Central memory CD4-positive, alpha-beta T cell (primary cell): ENCODE results near the gene NFIX.

Source experiments
- DNase-seq: peaks from one replicate; pipeline ENCODE4 v3.0.0; 2022

The NFIX gene

DNA sequence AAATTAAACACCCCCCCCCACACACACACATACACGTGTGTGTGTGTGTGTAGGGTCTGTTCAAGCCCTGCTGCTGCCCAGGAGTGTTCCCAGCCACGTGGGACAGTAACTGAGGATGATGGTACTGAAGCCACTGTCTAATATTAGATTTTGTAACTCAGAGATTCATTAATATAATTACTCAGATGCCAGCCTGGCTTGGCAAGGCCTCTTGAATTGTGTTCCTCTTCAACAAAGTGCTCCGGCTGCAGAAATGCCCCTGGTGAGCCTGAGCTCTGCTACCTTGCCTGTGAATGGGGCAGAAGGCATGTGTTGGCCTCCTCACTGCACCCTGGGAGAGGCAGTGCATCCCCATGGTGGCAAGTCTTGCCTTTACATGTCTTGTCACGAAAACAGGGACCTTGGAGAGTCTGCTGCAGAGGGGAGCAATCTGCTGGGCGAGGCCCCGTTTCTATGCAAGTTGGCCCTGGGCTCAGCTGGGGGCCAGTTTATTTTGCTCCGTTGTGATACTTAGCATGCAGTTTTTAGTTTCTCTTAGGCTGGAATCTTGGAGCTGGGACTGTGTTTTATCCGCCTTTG, 44.0 kb downstream of the NFIX start:
- DNase-seq = no peak

GRCh38 chr19:13040232-13040947, 45.1 kb downstream of the NFIX start:
- DNase-seq = no peak

DNA sequence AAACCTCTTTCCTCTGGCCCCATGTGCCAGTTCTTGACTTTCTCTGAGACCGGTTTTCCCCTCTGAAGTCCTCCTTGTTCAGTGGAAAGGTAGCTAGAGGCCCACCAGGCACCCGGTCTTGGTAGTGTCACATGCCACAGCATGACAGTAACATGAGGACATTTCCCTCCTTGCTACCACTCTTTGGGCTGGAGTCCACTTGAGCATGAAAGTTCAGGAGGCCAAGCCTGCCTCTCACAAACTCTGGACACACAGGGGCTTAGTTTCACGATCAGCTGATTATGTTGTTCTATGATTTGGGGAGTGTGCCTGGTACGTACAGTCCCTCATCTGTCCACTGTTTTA, 45.6 kb downstream of the NFIX start:
- no peak for DNase-seq

- no peak for DNase-seq
These were observed 47.3 kb downstream of the NFIX start for GRCh38 chr19:13042443-13043130.

DNA sequence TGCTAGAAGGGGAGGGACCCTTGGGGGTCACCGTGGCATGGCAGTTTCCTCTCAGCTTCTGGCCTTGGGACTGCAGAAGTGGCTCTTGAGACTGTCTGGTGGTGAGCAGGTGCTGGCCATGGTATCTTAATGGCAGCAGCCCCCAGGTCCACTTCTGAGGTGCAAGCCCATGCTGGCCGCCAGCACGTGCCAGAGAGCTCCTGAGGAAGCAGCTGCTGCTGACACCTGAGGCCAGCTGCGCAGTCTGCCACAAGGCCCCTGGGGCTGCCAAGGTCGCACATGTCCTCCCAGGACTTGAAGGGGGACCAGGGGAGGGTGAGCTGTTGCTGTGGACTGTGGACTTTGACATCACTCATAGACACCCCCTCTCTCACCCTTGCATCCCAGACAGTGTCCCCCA, 48.0 kb downstream of the NFIX start:
- no peak for DNase-seq

GRCh38 chr19:13044231-13044836, 49.1 kb downstream of the NFIX start:
- no peak for DNase-seq

GRCh38 chr19:13045812-13046211, 50.5 kb downstream of the NFIX start:
- DNase-seq = no peak

GRCh38 chr19:13047374-13047773, 52.1 kb downstream of the NFIX start:
- DNase-seq = no peak

- no peak for DNase-seq
These were observed 55.0 kb downstream of the NFIX start for GRCh38 chr19:13050274-13050673.

GRCh38 chr19:13051557-13052165, 56.4 kb downstream of the NFIX start:
- no peak for DNase-seq

GRCh38 chr19:13052447-13053175, 57.3 kb downstream of the NFIX start:
- DNase-seq = no peak

GRCh38 chr19:13053238-13053637, 58.0 kb downstream of the NFIX start:
- no peak for DNase-seq

- DNase-seq = no peak
These were observed 58.7 kb downstream of the NFIX start for GRCh38 chr19:13053761-13054625.

DNA sequence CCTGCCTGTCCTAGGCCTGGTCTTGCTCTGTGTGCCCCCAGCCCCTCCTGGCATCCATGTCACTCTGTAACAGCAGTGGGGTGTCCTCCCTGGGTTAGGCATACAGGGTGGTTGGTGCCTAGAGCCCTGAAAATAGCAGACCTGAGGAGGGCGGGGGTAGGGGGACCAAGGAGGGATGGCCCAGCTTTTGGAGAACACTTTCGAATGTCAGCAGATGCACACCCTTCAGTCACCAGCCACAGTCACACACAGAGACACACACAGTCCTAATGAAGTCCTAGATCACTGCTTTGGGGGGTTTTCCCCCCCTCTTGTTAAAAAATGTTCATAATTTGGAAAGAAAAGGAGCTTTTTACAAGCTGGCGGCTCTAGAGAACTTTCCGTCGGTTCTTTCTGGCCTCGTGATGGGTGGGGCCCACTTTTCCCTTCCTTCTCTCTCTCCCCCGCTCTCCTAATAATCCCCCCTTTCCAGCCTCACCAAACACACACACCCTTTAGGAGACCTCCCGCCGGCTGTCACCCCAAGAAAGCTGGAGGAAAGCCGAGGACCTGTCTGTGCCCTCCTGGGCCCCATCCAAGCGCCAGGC, 59.4 kb downstream of the NFIX start:
- DNase-seq = no peak

DNA sequence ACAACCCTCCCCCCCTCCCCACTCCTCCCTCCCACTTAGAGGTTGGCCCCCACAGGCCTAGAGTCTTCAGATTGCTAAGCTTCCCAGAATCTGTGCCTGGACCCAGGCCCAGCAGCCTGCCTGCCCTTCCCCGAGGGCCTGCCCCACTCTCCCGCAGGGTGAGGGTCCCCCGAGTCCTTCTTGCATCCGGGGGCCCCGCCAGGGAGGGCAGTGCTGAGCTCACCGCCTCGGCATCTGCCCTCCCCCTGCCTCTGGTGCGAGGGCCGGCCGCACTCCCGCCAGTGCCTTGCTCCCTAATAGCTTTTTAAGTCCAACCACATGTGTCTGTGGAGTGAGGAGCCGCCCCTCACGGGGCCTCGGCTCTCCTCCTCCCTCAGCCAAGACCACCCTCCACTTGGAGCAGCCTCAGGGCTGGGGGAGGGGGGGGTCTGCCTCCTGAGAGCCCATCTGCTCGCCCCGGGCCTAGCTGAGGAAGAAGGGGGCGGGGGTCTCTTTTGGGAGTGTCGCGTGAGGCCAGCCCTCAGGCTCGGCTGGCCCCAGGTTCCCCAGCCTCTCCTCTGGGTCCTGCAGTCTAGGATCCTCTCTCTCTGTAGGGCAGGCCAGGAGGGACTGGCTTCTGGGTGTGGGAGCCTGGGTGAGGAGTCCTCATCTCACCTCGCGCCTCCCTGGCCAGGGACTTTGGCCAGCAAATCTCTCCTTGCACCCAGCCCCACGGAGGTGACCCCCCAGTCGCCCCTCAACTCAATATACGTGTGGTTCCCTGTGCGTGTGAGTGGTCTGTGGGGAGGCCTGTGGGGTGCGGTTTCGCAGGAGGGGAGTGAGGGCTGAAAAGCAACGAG, 60.2 kb downstream of the NFIX start:
- no peak for DNase-seq

GRCh38 chr19:13056052-13056660, 60.9 kb downstream of the NFIX start:
- no peak for DNase-seq

- DNase-seq = no peak
These were observed 61.9 kb downstream of the NFIX start for GRCh38 chr19:13057147-13057572.

DNA sequence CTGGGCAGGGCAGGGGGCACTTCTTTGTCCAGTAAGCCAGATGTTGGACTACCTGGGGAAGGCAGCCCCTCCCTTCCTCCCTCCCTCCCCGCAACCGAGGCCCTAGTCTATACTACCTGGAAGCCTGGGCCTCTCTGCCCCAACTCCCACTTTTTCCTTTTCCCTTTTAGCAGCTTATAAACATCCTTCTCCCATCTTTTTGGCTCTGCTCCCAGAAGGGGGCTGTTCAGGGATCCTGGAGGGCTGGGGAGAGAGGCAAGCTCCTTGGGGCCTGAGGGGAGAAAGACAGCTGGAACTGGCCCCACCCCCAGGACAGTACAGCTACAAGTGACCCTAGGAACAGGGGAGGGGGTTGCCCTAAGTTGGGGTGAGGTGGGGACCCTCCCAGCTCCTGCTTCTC, 62.5 kb downstream of the NFIX start:
- no peak for DNase-seq

GRCh38 chr19:13058951-13059660, 63.8 kb downstream of the NFIX start:
- no peak for DNase-seq
